Measurements from ENCODE around the gene GRM7. TPM values are rescaled to one million over a fixed set of nuclear protein-coding genes. Genes with fewer than 3 reads are reported as not detected.

The GRM7 gene
- total and polyA plus RNA-seq, 4 experiments from 2014 or later: not detected

GRCh38 chr3:7226393-7226792 lies 365.5 kb downstream of the GRM7 start:
- Mint-ChIP-seq H3K4me3 (no peak overlapping the region), H3K27me3 (no peaks in the 10 kb centered on the region), H3K27ac (no peak overlapping the region), H3K36me3 (no peaks in the 10 kb centered on the region), H3K4me1 (no peaks in the 10 kb centered on the region), H3K9me3 (peaks cover 0 to 6% (median 2%) of the 10 kb centered on the region in 8 donors)
- no peaks in the 10 kb centered on the region for H3K9me3 ChIP-seq (ENCODE audit: control insufficient read depth in 1 of 2, low read length in 2 of 2)
- no peaks in the 10 kb centered on the region for H3K4me1 ChIP-seq (ENCODE audit: insufficient read depth, low read length)
- H3K27ac ChIP-seq (ENCODE audit: low read depth, low read length): no peak overlapping the region
- ChIA-PET CTCF (ENCODE audit: partially characterized antibody) (no interaction called here), POLR2A (ENCODE audit: partially characterized antibody) (no interaction called here)
- no peak for DNase-seq
- intact Hi-C loops (cut with micrococcal nuclease): no loop called here
- H3K4me3 ChIP-seq (ENCODE audit: low read length in 2 of 2): no peak overlapping the region
- H3K36me3 ChIP-seq (ENCODE audit: insufficient read depth, low read length): no peaks in the 10 kb centered on the region
- H3K27me3 ChIP-seq (ENCODE audit: insufficient read depth, low read length): no peaks in the 10 kb centered on the region

- Mint-ChIP-seq H3K4me1 (no peaks in the 10 kb centered on the region), H3K4me3 (no peak overlapping the region), H3K27ac (peak overlapping the region in 1 of 7 donors; percentile 43), H3K9me3 (peaks cover 0 to 11% (median 6%) of the 10 kb centered on the region in 8 donors), H3K27me3 (no peaks in the 10 kb centered on the region), H3K36me3 (no peaks in the 10 kb centered on the region)
- DNase-seq: no peak
- H3K9me3 ChIP-seq (ENCODE audit: control insufficient read depth in 1 of 2, low read length in 2 of 2): no peaks in the 10 kb centered on the region
- intact Hi-C loops (cut with micrococcal nuclease): no loop called here
- H3K4me3 ChIP-seq (ENCODE audit: low read length in 2 of 2): no peak overlapping the region
- H3K27me3 ChIP-seq (ENCODE audit: insufficient read depth, low read length): no peaks in the 10 kb centered on the region
- no peaks in the 10 kb centered on the region for H3K36me3 ChIP-seq (ENCODE audit: insufficient read depth, low read length)
- POLR2A ChIA-PET (ENCODE audit: partially characterized antibody): no interaction called here
- H3K4me1 ChIP-seq (ENCODE audit: insufficient read depth, low read length): no peaks in the 10 kb centered on the region
- H3K27ac ChIP-seq (ENCODE audit: low read depth, low read length): no peak overlapping the region
- CTCF ChIA-PET (ENCODE audit: partially characterized antibody): no interaction called here
Measured at GRCh38 chr3:7238565-7239295, 377.8 kb downstream of the GRM7 start.

GRCh38 chr3:7241584-7242302 lies 380.8 kb downstream of the GRM7 start:
- Mint-ChIP-seq H3K4me1 (no peaks in the 10 kb centered on the region), H3K36me3 (no peaks in the 10 kb centered on the region), H3K9me3 (peaks cover 0 to 8% (median 4%) of the 10 kb centered on the region in 8 donors), H3K27me3 (no peaks in the 10 kb centered on the region), H3K4me3 (no peak overlapping the region), H3K27ac (no peak overlapping the region)
- Histone ChIP-seq H3K27ac (ENCODE audit: low read depth, low read length) (no peak overlapping the region), H3K9me3 (ENCODE audit: control insufficient read depth in 1 of 2, low read length in 2 of 2) (no peaks in the 10 kb centered on the region), H3K4me3 (ENCODE audit: low read length in 2 of 2) (no peak overlapping the region), H3K27me3 (ENCODE audit: insufficient read depth, low read length) (no peaks in the 10 kb centered on the region), H3K36me3 (ENCODE audit: insufficient read depth, low read length) (no peaks in the 10 kb centered on the region), H3K4me1 (ENCODE audit: insufficient read depth, low read length) (no peaks in the 10 kb centered on the region)
- DNase-seq: no peak
- intact Hi-C loops (cut with micrococcal nuclease): no loop called here
- ChIA-PET POLR2A (ENCODE audit: partially characterized antibody) (no interaction called here), CTCF (ENCODE audit: partially characterized antibody) (no interaction called here)

- Histone ChIP-seq H3K4me3 (ENCODE audit: low read length in 2 of 2) (no peak overlapping the region), H3K9me3 (ENCODE audit: control insufficient read depth in 1 of 2, low read length in 2 of 2) (no peaks in the 10 kb centered on the region), H3K27ac (ENCODE audit: low read depth, low read length) (no peak overlapping the region), H3K27me3 (ENCODE audit: insufficient read depth, low read length) (no peaks in the 10 kb centered on the region), H3K36me3 (ENCODE audit: insufficient read depth, low read length) (no peaks in the 10 kb centered on the region), H3K4me1 (ENCODE audit: insufficient read depth, low read length) (no peaks in the 10 kb centered on the region)
- POLR2A ChIA-PET (ENCODE audit: partially characterized antibody): no interaction called here
- Mint-ChIP-seq H3K4me3 (no peak overlapping the region), H3K27me3 (no peaks in the 10 kb centered on the region), H3K4me1 (no peaks in the 10 kb centered on the region), H3K9me3 (peaks cover 0 to 8% (median 4%) of the 10 kb centered on the region in 8 donors), H3K36me3 (no peaks in the 10 kb centered on the region), H3K27ac (no peak overlapping the region)
- DNase-seq: no peak
- CTCF ChIA-PET (ENCODE audit: partially characterized antibody): no interaction called here
- intact Hi-C loops (cut with micrococcal nuclease): no loop called here
Measured at GRCh38 chr3:7242303-7242635, 381.4 kb downstream of the GRM7 start.

- CTCF ChIA-PET (ENCODE audit: partially characterized antibody): no interaction called here
- no peak overlapping the region for H3K27ac Mint-ChIP-seq
Measured at GRCh38 chr3:7249493-7250076, 388.7 kb downstream of the GRM7 start.

GRCh38 chr3:7254251-7254650 lies 393.3 kb downstream of the GRM7 start:
- peaks cover 0 to 3% (median 0%) of the 10 kb centered on the region in 8 donors for H3K9me3 Mint-ChIP-seq
- Histone ChIP-seq H3K27me3 (ENCODE audit: insufficient read depth, low read length) (no peaks in the 10 kb centered on the region), H3K36me3 (ENCODE audit: insufficient read depth, low read length) (no peaks in the 10 kb centered on the region), H3K4me3 (ENCODE audit: low read length in 2 of 2) (no peak overlapping the region), H3K4me1 (ENCODE audit: insufficient read depth, low read length) (no peaks in the 10 kb centered on the region), H3K9me3 (ENCODE audit: control insufficient read depth in 1 of 2, low read length in 2 of 2) (no peaks in the 10 kb centered on the region), H3K27ac (ENCODE audit: low read depth, low read length) (no peak overlapping the region)
- no peak for DNase-seq
- H3K4me3 Mint-ChIP-seq: no peak overlapping the region
- intact Hi-C loops (cut with micrococcal nuclease): no loop called here
- CTCF ChIA-PET (ENCODE audit: partially characterized antibody): no interaction called here
- H3K27ac Mint-ChIP-seq: no peak overlapping the region
- no peaks in the 10 kb centered on the region for H3K27me3 Mint-ChIP-seq
- POLR2A ChIA-PET (ENCODE audit: partially characterized antibody): no interaction called here
- no peaks in the 10 kb centered on the region for H3K4me1 Mint-ChIP-seq
- no peaks in the 10 kb centered on the region for H3K36me3 Mint-ChIP-seq

More at GRCh38 chr3:7249493-7250076, 388.7 kb downstream of the GRM7 start:
- no peaks in the 10 kb centered on the region for H3K27me3 Mint-ChIP-seq
- peaks cover 0 to 3% (median 0%) of the 10 kb centered on the region in 8 donors for H3K9me3 Mint-ChIP-seq
- H3K4me1 ChIP-seq (ENCODE audit: insufficient read depth, low read length): no peaks in the 10 kb centered on the region
- H3K4me3 Mint-ChIP-seq: no peak overlapping the region
- no peaks in the 10 kb centered on the region for H3K36me3 ChIP-seq (ENCODE audit: insufficient read depth, low read length)
- intact Hi-C loops (cut with micrococcal nuclease): no loop called here
- no peaks in the 10 kb centered on the region for H3K4me1 Mint-ChIP-seq
- DNase-seq: no peak
- H3K27me3 ChIP-seq (ENCODE audit: insufficient read depth, low read length): no peaks in the 10 kb centered on the region
- POLR2A ChIA-PET (ENCODE audit: partially characterized antibody): no interaction called here
- H3K27ac ChIP-seq (ENCODE audit: low read depth, low read length): no peak overlapping the region
- no peaks in the 10 kb centered on the region for H3K36me3 Mint-ChIP-seq
- H3K9me3 ChIP-seq (ENCODE audit: control insufficient read depth in 1 of 2, low read length in 2 of 2): no peaks in the 10 kb centered on the region
- no peak overlapping the region for H3K4me3 ChIP-seq (ENCODE audit: low read length in 2 of 2)

GRCh38 chr3:7260975-7261374 lies 400.1 kb downstream of the GRM7 start:
- peaks cover 0 to 2% of the 10 kb centered on the region in 2 donors for H3K27me3 Mint-ChIP-seq
- Histone ChIP-seq H3K9me3 (ENCODE audit: control insufficient read depth in 1 of 2, low read length in 2 of 2) (no peaks in the 10 kb centered on the region), H3K4me1 (ENCODE audit: insufficient read depth, low read length) (no peaks in the 10 kb centered on the region), H3K36me3 (ENCODE audit: insufficient read depth, low read length) (no peaks in the 10 kb centered on the region), H3K4me3 (ENCODE audit: low read length in 2 of 2) (no peak overlapping the region), H3K27me3 (ENCODE audit: insufficient read depth, low read length) (no peaks in the 10 kb centered on the region), H3K27ac (ENCODE audit: low read depth, low read length) (no peak overlapping the region)
- H3K9me3 Mint-ChIP-seq: peaks cover 0 to 12% (median 0%) of the 10 kb centered on the region in 8 donors
- intact Hi-C loops (cut with micrococcal nuclease): no loop called here
- H3K27ac Mint-ChIP-seq: no peak overlapping the region
- H3K4me1 Mint-ChIP-seq: no peaks in the 10 kb centered on the region
- no peak overlapping the region for H3K4me3 Mint-ChIP-seq
- no peaks in the 10 kb centered on the region for H3K36me3 Mint-ChIP-seq
- CTCF ChIA-PET (ENCODE audit: partially characterized antibody): no interaction called here
- POLR2A ChIA-PET (ENCODE audit: partially characterized antibody): no interaction called here
- no peak for DNase-seq

Measured in CD4-positive, alpha-beta memory T cell (primary cell).